SU-DHL-6 (cell line): ENCODE measurements around the gene ANG.

Experiments used
- H2AFZ ChIP-seq: fragments of 200-600 bp; sonication (generic); 2 replicates; pipeline ENCODE4 v1.6.1; 2014; ENCODE audit warnings: low read depth, mild to moderate bottlenecking, moderate library complexity, mixed read lengths, antibody characterized with exemption, low read length; ENCODE audit not compliant: severe bottlenecking
- H3F3A ChIP-seq: fragments of 200-600 bp; shearing (Covaris generic); 2 replicates; pipeline ENCODE4 v1.6.0; 2016; ENCODE audit warnings: antibody characterized with exemption, mild to moderate bottlenecking; ENCODE audit not compliant: insufficient read depth
- H3K27ac ChIP-seq: fragments of 200-600 bp; sonication (generic); 2 replicates; pipeline ENCODE4 v1.5.1; 2016; ENCODE audit warnings: low read depth, mild to moderate bottlenecking, low read length, moderate library complexity, mixed read lengths
- H3K27me3 ChIP-seq: fragments of 200-600 bp; sonication (generic), shearing (Covaris generic); 2 replicates; pipeline ENCODE4 v1.6.0; 2014; ENCODE audit warnings: mild to moderate bottlenecking, low read length
- H3K36me3 ChIP-seq: fragments of 200-600 bp; sonication (generic); 2 replicates; pipeline ENCODE4 v1.6.1; 2014; ENCODE audit warnings: mild to moderate bottlenecking, low read length, mixed read lengths
- H3K4me2 ChIP-seq: fragments of 300-600, 200-600 bp; shearing (Covaris generic), sonication (generic); 2 replicates; pipeline ENCODE4 v1.6.0; 2014; ENCODE audit warnings: low read length, low read depth, mild to moderate bottlenecking; ENCODE audit not compliant: poor library complexity, severe bottlenecking
- H3K4me3 ChIP-seq: fragments of 200-600 bp; sonication (generic); 2 replicates; pipeline ENCODE4 v1.5.1; 2014; ENCODE audit warnings: antibody characterized with exemption, low read length, mild to moderate bottlenecking, mixed read lengths; ENCODE audit not compliant: insufficient read depth, poor library complexity, severe bottlenecking
- H3K79me2 ChIP-seq: fragments of 200-600 bp; sonication (generic); 2 replicates; pipeline ENCODE4 v1.6.1; 2014; ENCODE audit warnings: mild to moderate bottlenecking, low read length, moderate library complexity; ENCODE audit not compliant: insufficient read depth
- H3K9ac ChIP-seq: fragments of 200-600 bp; sonication (generic); 2 replicates; pipeline ENCODE4 v1.7.0; 2014; ENCODE audit warnings: mild to moderate bottlenecking, low read length
- H3K9me2 ChIP-seq: fragments of 200-600 bp; sonication (generic); replicated peaks from 2 replicates; pipeline ENCODE4 v1.6.1; 2014; ENCODE audit warnings: low read length; ENCODE audit not compliant: insufficient read depth
- H3K9me3 ChIP-seq: fragments of 200-600 bp; sonication (generic); 2 replicates; pipeline ENCODE4 v1.6.1; 2014; ENCODE audit warnings: low read length, mixed read lengths; ENCODE audit not compliant: insufficient read depth
- H4K20me1 ChIP-seq: fragments of 200-600 bp; sonication (generic); 2 replicates; pipeline ENCODE4 v1.6.1; 2014; ENCODE audit warnings: low read depth, mild to moderate bottlenecking, antibody characterized with exemption, low read length, moderate library complexity, mixed read lengths
- EZH2phosphoT487 ChIP-seq: fragments of 200-600 bp; sonication (generic), shearing (Covaris generic); conservative IDR thresholded peaks from 2 replicates; pipeline ENCODE4 v1.6.1; 2018; ENCODE audit warnings: mild to moderate bottlenecking, antibody characterized with exemption, low read length, moderate library complexity, mixed read lengths
- TF ChIP-seq, protein P1 (sequence below): fragments of 200-600 bp; sonication (generic); IDR thresholded peaks from one replicate; pipeline ENCODE4 v1.5.1; 2017; ENCODE audit warnings: antibody characterized with exemption, mild to moderate bottlenecking, low read length, moderate library complexity; ENCODE audit not compliant: insufficient read depth, poor library complexity, severe bottlenecking

Gene ANG

DNA sequence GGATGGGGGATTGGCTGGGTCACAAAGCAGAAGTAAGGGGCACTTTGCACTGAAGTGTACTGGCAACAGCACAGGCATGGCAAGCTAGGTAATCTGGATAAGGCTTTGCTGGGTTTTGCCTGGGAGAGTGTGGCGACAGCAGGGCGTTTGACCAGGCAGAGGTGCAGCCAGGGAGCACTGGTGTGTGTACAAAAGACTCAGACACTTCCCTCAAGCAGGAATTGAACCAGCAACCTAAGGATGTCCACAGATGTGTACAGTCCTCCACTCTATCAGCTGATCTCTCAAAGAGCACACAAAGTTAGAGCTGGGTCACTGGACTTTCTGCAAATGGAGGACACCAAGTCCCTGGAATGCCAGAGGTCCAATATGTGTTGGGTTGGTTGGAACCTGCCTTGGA, 19.6 kb upstream of the ANG start:
- Histone ChIP-seq H3K27ac (no peak overlapping the region), H3K9ac (no peak overlapping the region), H3K79me2 (no peaks in the 10 kb centered on the region), H3K9me2 (no peaks in the 10 kb centered on the region), H3K27me3 (no peaks in the 10 kb centered on the region), H3K36me3 (no peaks in the 10 kb centered on the region), H3K4me3 (no peak overlapping the region), H3K9me3 (no peaks in the 10 kb centered on the region), H3F3A (no peaks in the 10 kb centered on the region), H4K20me1 (no peaks in the 10 kb centered on the region), H3K4me2 (no peak overlapping the region), H2AFZ (no peak overlapping the region)
- TF ChIP-seq, protein P1, sequence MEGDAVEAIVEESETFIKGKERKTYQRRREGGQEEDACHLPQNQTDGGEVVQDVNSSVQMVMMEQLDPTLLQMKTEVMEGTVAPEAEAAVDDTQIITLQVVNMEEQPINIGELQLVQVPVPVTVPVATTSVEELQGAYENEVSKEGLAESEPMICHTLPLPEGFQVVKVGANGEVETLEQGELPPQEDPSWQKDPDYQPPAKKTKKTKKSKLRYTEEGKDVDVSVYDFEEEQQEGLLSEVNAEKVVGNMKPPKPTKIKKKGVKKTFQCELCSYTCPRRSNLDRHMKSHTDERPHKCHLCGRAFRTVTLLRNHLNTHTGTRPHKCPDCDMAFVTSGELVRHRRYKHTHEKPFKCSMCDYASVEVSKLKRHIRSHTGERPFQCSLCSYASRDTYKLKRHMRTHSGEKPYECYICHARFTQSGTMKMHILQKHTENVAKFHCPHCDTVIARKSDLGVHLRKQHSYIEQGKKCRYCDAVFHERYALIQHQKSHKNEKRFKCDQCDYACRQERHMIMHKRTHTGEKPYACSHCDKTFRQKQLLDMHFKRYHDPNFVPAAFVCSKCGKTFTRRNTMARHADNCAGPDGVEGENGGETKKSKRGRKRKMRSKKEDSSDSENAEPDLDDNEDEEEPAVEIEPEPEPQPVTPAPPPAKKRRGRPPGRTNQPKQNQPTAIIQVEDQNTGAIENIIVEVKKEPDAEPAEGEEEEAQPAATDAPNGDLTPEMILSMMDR, result no peak
- TF ChIP-seq EZH2phosphoT487, result no peak

DNA sequence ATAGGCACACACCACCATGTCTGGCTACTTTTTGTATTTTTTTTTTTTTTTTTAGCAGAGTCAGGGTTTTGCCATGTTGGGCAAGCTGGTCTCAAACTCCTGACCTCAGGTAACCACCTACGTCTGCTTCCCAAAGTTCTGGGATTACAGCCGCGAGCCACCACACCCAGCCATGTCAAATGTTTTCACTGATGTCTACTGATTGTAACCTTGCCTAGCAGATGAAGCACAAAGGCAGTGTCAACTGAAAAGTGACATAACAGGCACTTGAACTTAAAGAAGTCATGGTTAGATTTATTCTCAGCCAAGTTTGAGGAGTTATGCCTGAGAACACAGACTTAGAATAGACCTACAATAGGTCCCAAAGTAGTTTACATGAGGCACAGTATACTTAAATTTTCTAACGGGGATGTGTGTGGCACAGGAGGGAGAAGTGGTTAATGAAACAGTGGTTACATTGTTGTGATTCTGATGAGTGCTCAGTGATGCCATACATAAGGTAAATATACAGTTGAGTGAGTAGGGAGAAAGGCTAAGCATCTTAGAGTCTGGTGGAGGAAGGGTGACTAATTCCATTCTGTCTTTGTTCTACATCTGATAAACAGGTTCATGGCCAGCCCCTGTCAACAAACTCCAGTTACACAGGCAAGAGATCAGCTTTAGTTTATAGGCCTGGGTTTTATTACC, 16.8 kb upstream of the ANG start:
- Histone ChIP-seq H3K9ac (no peak overlapping the region), H3K9me2 (no peaks in the 10 kb centered on the region), H4K20me1 (no peaks in the 10 kb centered on the region), H3K4me3 (no peak overlapping the region), H3K27me3 (no peaks in the 10 kb centered on the region), H3K9me3 (no peaks in the 10 kb centered on the region), H3K79me2 (no peaks in the 10 kb centered on the region), H3K4me2 (no peak overlapping the region), H3K36me3 (no peaks in the 10 kb centered on the region), H3F3A (no peaks in the 10 kb centered on the region), H3K27ac (no peak overlapping the region), H2AFZ (no peak overlapping the region)
- TF ChIP-seq, protein P1, result no peak
- no peak for TF ChIP-seq EZH2phosphoT487

DNA sequence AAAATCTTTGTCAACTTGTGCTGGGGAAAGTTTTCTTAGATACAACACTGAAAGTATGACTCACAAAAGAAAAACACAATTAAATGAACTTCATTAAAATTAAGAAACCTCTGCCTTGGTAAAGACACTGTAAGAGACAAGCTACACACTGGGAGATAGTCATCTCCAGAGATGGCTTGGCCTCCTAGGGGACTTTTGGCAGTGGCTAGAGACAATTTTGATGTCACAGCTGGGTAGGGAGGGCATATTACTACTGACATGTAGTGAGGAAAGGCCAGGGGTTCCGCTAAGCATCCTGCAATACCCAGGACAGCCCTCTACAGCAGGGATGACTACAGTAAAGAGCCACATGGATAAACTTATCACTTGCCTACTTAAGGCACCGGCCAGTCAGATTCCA, 12.9 kb upstream of the ANG start:
- Histone ChIP-seq H3K27me3 (no peaks in the 10 kb centered on the region), H4K20me1 (no peaks in the 10 kb centered on the region), H3K79me2 (no peaks in the 10 kb centered on the region), H3K9me2 (no peaks in the 10 kb centered on the region), H3F3A (no peaks in the 10 kb centered on the region), H3K9me3 (no peaks in the 10 kb centered on the region), H3K27ac (no peak overlapping the region), H3K9ac (no peak overlapping the region), H3K4me3 (no peak overlapping the region), H3K36me3 (no peaks in the 10 kb centered on the region), H2AFZ (no peak overlapping the region), H3K4me2 (no peak overlapping the region)
- TF ChIP-seq, protein P1, result no peak
- TF ChIP-seq EZH2phosphoT487, result no peak
